ENCODE data around the gene RPUSD1.

RPUSD1 gene

GRCh38 chr16:790086-790485 is 1.9 kb upstream of the RPUSD1 start:
- no peak for TF ChIP-seq MAX (IDR thresholded peaks at IDR 0.05; ENCODE audit: low read depth, low read length)
- no peak for TF ChIP-seq CTCF (IDR thresholded peaks at IDR 0.05; ENCODE audit: low read depth, low read length)
- TF ChIP-seq MYC (IDR thresholded peaks at IDR 0.05; ENCODE audit: low read depth, low read length) = no peak
- no peak for TF ChIP-seq POLR2A (IDR thresholded peaks at IDR 0.05; ENCODE audit: extremely low read depth, insufficient read length)
- no peak overlapping the region for H3K4me3 ChIP-seq (ENCODE audit: low read depth, low read length)
- no peak for DNase-seq (ENCODE audit: low read depth)

- TF ChIP-seq MAX (IDR thresholded peaks at IDR 0.05; ENCODE audit: low read depth, low read length) = no peak
- TF ChIP-seq POLR2A (IDR thresholded peaks at IDR 0.05; ENCODE audit: extremely low read depth, insufficient read length) = no peak
- no peak for TF ChIP-seq CTCF (IDR thresholded peaks at IDR 0.05; ENCODE audit: low read depth, low read length)
- TF ChIP-seq MYC (IDR thresholded peaks at IDR 0.05; ENCODE audit: low read depth, low read length) = no peak
- no peak for DNase-seq (ENCODE audit: low read depth)
- peak overlapping the region; percentile 68 for H3K4me3 ChIP-seq (ENCODE audit: low read depth, low read length)
Measured at GRCh38 chr16:789191-789850, 1.1 kb upstream of the RPUSD1 start.

GRCh38 chr16:788399-789126 is 382 bp upstream of the RPUSD1 start, which contains the start of gene CHTF18:
Gene CHTF18, plus strand, starts transcription at chr16:788620. Its CDS starts 65 bp downstream, at chr16:788685.
- H3K4me3 ChIP-seq (ENCODE audit: low read depth, low read length) = peak within 1 kb of the TSS; percentile 75
- peak; percentile 88 for DNase-seq (ENCODE audit: low read depth)
- TF ChIP-seq MAX (IDR thresholded peaks at IDR 0.05; ENCODE audit: low read depth, low read length) = no peak
- no peak for TF ChIP-seq MYC (IDR thresholded peaks at IDR 0.05; ENCODE audit: low read depth, low read length)
- TF ChIP-seq CTCF (IDR thresholded peaks at IDR 0.05; ENCODE audit: low read depth, low read length) = no peak
- no peak for TF ChIP-seq POLR2A (IDR thresholded peaks at IDR 0.05; ENCODE audit: extremely low read depth, insufficient read length)

- no peak for DNase-seq (ENCODE audit: low read depth)
- TF ChIP-seq CTCF (IDR thresholded peaks at IDR 0.05; ENCODE audit: low read depth, low read length) = no peak
- no peak for TF ChIP-seq POLR2A (IDR thresholded peaks at IDR 0.05; ENCODE audit: extremely low read depth, insufficient read length)
- no peak for TF ChIP-seq MAX (IDR thresholded peaks at IDR 0.05; ENCODE audit: low read depth, low read length)
- no peak for TF ChIP-seq MYC (IDR thresholded peaks at IDR 0.05; ENCODE audit: low read depth, low read length)
- peak overlapping the region; percentile 75 for H3K4me3 ChIP-seq (ENCODE audit: low read depth, low read length)
Measured at GRCh38 chr16:787321-787966, 737 bp downstream of the RPUSD1 start.

- H3K4me3 ChIP-seq (ENCODE audit: low read depth, low read length) = no peak overlapping the region
- TF ChIP-seq POLR2A (IDR thresholded peaks at IDR 0.05; ENCODE audit: extremely low read depth, insufficient read length) (no peak), CTCF (IDR thresholded peaks at IDR 0.05; ENCODE audit: low read depth, low read length) (peak; percentile 54)
- DNase-seq (ENCODE audit: low read depth) = peak; percentile 58
Measured at GRCh38 chr16:785563-786535, 2.3 kb downstream of the RPUSD1 start.
